GM20000 (cell line): ENCODE data around the gene CFD.

Experiments used
- DNase-seq: peaks from one replicate; pipeline ENCODE4 v3.0.0; 2012; ENCODE audit warnings: low spot score
- CTCF ChIP-seq: IDR thresholded peaks from 2 replicates; pipeline ENCODE4 v1.5.1; 2012; ENCODE audit warnings: mild to moderate bottlenecking, control low read depth; ENCODE audit errors: extremely low read depth, missing control alignments

Gene CFD

GRCh38 chr19:900302-901111 lies 41.0 kb downstream of the CFD start:
- DNase-seq = no peak

DNA sequence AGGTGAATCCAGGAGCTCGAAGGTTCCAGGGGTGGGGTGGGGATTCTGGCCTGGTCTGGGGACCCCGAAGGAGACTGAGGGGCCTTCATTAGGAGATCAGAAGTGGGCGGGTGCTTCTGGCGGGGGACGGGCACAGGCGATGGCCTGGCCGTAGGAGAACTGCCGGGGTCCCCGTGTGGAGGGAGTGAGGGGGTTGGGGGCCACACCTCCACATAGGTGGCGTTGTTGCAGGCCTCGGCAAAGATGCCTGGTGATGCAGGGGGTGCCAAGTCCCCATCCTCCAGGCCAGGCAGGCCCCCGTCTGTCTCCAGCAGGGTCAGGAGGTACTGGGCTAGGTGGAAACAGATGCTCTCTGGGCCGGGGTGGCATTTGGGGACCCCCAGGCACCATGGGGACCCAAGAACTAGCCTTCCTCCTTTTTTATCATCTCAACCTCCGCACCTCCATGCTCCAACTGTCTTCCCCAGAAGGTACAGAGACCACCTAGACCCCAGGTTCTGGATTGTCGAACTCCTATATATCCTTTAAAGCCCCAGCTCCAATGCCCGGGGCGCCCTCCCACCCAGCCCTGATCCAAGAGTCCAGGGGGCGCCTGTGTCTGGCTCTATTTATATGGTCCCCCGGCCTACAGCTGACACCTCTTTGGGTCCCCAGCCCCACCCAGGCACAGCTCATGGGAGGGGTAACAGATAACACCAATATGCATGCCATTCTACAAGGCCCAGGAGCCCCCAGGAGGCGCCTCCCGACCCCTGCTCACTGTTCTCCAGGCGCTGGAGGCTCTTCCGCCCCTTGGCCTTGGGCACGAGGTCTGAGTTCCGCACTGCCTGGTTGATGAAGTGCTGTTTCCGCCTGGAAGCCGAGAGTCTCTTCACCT lies 42.0 kb downstream of the CFD start:
- no peak for DNase-seq
- TF ChIP-seq CTCF = no peak

More at GRCh38 chr19:900302-901111, 41.0 kb downstream of the CFD start:
- no peak for TF ChIP-seq CTCF

GRCh38 chr19:902093-902370 lies 42.6 kb downstream of the CFD start:
- no peak for TF ChIP-seq CTCF
- no peak for DNase-seq

- no peak for DNase-seq
- no peak for TF ChIP-seq CTCF
Observed at GRCh38 chr19:902446-903226, 43.2 kb downstream of the CFD start.

DNA sequence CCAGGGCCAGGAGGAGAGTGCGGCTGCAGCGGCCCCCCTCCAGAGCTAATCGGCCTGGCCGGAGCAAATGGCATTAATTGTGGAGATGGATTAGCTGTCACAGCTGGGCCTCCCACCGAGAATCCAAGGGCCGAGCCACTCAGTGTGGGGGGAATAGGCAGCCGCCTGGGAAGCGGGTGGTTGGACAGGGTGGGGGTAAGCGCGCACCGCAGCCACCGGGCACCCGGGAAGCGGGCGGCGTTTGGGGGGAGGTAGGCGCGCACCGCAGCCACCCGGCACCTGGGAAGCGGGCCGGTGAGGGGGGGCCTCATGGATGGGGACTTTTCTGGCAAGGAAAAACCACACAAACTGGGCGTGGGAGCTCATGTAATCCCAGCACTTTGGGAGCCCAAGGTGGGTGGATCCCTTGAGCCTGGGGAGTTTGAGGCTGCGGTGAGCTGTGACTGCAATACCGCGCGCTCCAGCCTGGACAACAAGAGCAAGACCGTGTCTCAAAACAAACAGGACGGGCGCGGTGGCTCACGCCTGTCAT lies 43.9 kb downstream of the CFD start:
- no peak for DNase-seq
- TF ChIP-seq CTCF = no peak

- no peak for TF ChIP-seq CTCF
- DNase-seq = no peak
Observed at GRCh38 chr19:904545-904944, 45.1 kb downstream of the CFD start.
